MV-4-11 (cell line): ENCODE measurements around the gene EMX1.
A peak's percentile ranks its signal among the peaks of the same experiment; 100 is the strongest.

Experiments used
- DNase-seq: peaks from one replicate; lab custom pipeline; 2025; lab: John Stamatoyannopoulos, UW

The EMX1 gene

GRCh38 chr2:72924353-72925240 lies 7.3 kb downstream of the EMX1 start:
- no peak for DNase-seq

GRCh38 chr2:72925328-72925943 lies 8.1 kb downstream of the EMX1 start:
- DNase-seq: no peak

GRCh38 chr2:72926368-72926767 lies 9.0 kb downstream of the EMX1 start:
- DNase-seq: no peak

- DNase-seq: no peak
Observed at GRCh38 chr2:72926811-72927465, 9.6 kb downstream of the EMX1 start.

GRCh38 chr2:72927619-72928550 lies 10.6 kb downstream of the EMX1 start:
- DNase-seq: no peak

GRCh38 chr2:72929010-72929409 lies 11.7 kb downstream of the EMX1 start:
- no peak for DNase-seq

- no peak for DNase-seq
Observed at GRCh38 chr2:72931280-72931910, 14.1 kb downstream of the EMX1 start.

- no peak for DNase-seq
Observed at GRCh38 chr2:72932045-72932740, 14.9 kb downstream of the EMX1 start.

GRCh38 chr2:72932805-72933204 lies 15.5 kb downstream of the EMX1 start:
- no peak for DNase-seq

GRCh38 chr2:72933207-72933606 lies 15.9 kb downstream of the EMX1 start:
- no peak for DNase-seq

GRCh38 chr2:72933646-72934151 lies 16.4 kb downstream of the EMX1 start:
- DNase-seq: no peak

- DNase-seq: peak; percentile 9
Observed at GRCh38 chr2:72934683-72935610, 17.6 kb downstream of the EMX1 start.

GRCh38 chr2:72935611-72935957 lies 18.3 kb downstream of the EMX1 start:
- no peak for DNase-seq

- no peak for DNase-seq
Observed at GRCh38 chr2:72936660-72937355, 19.5 kb downstream of the EMX1 start.

GRCh38 chr2:72937356-72937669 lies 20.0 kb downstream of the EMX1 start:
- DNase-seq: no peak

- DNase-seq: no peak
Observed at GRCh38 chr2:72938455-72938854, 21.1 kb downstream of the EMX1 start.

- DNase-seq: no peak
Observed at GRCh38 chr2:72940361-72940760, 23.0 kb downstream of the EMX1 start.

GRCh38 chr2:72940786-72941185 lies 23.5 kb downstream of the EMX1 start:
- DNase-seq: no peak

GRCh38 chr2:72942293-72942692 lies 25.0 kb downstream of the EMX1 start:
- DNase-seq: no peak
